ENCODE data around the gene AVL9. TPM values are rescaled to one million over a fixed set of nuclear protein-coding genes. Genes with fewer than 3 reads are reported as not detected.
"Not testable (repeated sequence)": the region's sequence is repeated elsewhere in the genome, so short reads cannot be mapped to it uniquely, and the experiment has no call there.

Gene AVL9
- total and polyA plus RNA-seq, 12 donors = 6.3 to 21.7 (median 15.1) TPM

DNA sequence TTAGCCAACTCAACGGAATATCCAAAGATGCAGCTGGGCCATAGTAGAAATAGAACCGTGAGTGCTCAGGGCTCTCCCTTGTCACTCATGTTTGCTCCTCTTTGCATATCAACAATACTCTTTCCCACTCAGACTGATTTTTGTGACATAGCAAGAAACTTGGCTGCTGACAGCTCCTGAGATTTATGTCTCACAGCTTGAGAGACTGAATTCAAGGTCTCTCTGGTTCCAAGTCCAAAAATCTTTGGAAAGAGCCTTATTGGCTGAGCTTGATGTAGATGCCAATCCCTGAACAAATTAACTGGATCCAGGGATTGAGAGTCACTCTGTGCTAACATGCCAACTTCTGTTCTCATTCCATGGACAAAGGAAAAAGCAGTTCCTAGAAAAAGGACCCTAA, 35.5 kb upstream of the AVL9 start:
- Histone ChIP-seq H3K9me3 (no peaks in the 10 kb centered on the region), H3K4me3 (no peak overlapping the region), H3K4me1 (no peaks in the 10 kb centered on the region), H3K27me3 (peaks cover 0 to 9% (median 0%) of the 10 kb centered on the region in 7 donors), H3K36me3 (no peaks in the 10 kb centered on the region), H3K27ac (no peak overlapping the region)
- no peak for ATAC-seq
- no peak for DNase-seq
- TF ChIP-seq, protein P1, sequence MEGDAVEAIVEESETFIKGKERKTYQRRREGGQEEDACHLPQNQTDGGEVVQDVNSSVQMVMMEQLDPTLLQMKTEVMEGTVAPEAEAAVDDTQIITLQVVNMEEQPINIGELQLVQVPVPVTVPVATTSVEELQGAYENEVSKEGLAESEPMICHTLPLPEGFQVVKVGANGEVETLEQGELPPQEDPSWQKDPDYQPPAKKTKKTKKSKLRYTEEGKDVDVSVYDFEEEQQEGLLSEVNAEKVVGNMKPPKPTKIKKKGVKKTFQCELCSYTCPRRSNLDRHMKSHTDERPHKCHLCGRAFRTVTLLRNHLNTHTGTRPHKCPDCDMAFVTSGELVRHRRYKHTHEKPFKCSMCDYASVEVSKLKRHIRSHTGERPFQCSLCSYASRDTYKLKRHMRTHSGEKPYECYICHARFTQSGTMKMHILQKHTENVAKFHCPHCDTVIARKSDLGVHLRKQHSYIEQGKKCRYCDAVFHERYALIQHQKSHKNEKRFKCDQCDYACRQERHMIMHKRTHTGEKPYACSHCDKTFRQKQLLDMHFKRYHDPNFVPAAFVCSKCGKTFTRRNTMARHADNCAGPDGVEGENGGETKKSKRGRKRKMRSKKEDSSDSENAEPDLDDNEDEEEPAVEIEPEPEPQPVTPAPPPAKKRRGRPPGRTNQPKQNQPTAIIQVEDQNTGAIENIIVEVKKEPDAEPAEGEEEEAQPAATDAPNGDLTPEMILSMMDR (IDR thresholded peaks at IDR 0.05) = no peak
- intact Hi-C loops (cut with DNase I) = no loop called here
- WGBS, 2 donors = 78 to 83% methylated on average over 2 of the region's 2 CpGs

GRCh38 chr7:32461484-32461883, 33.8 kb upstream of the AVL9 start:
- no peaks in the 10 kb centered on the region for H3K36me3 ChIP-seq
- WGBS, 2 donors = 79 to 82% methylated on average over 2 of the region's 2 CpGs
- ATAC-seq (no peak), DNase-seq (no peak)
- TF ChIP-seq, protein P1 (IDR thresholded peaks at IDR 0.05) = no peak
- H3K27me3 ChIP-seq = peaks cover 0 to 4% (median 0%) of the 10 kb centered on the region in 7 donors
- H3K4me1 ChIP-seq = no peaks in the 10 kb centered on the region
- no peaks in the 10 kb centered on the region for H3K9me3 ChIP-seq
- no peak overlapping the region for H3K27ac ChIP-seq
- H3K4me3 ChIP-seq = no peak overlapping the region
- intact Hi-C loops (cut with DNase I) = no loop called here

- Histone ChIP-seq H3K9me3 (no peaks in the 10 kb centered on the region), H3K4me3 (no peak overlapping the region), H3K4me1 (no peaks in the 10 kb centered on the region), H3K27me3 (no peaks in the 10 kb centered on the region), H3K36me3 (no peaks in the 10 kb centered on the region), H3K27ac (no peak overlapping the region)
- ATAC-seq (no peak), DNase-seq (no peak)
- TF ChIP-seq, protein P1 (IDR thresholded peaks at IDR 0.05) = no peak
- intact Hi-C loops (cut with DNase I) = no loop called here
Observed at GRCh38 chr7:32462451-32462850, 32.8 kb upstream of the AVL9 start.

DNA sequence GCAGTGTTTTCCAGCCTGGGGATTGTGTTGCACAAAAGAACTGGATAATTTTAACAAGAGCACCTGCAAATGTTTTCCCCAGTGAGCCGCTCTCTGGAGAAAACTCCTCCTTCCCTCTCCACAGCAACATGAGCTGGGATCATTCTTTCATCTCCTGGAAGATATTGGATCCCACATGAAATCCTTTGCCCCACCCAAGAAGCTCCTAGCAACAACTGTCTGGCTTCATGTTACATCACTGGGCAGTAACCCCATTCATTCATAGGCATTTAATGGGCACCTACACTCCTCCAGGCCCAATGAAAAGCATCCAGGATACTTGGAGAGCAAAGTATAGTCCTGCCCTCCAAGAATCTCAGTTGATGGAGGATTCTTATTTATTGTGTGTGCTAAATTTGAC, 32.3 kb upstream of the AVL9 start:
- Histone ChIP-seq H3K27me3 (no peaks in the 10 kb centered on the region), H3K36me3 (no peaks in the 10 kb centered on the region), H3K4me1 (no peaks in the 10 kb centered on the region), H3K4me3 (no peak overlapping the region), H3K9me3 (no peaks in the 10 kb centered on the region), H3K27ac (no peak overlapping the region)
- WGBS, 2 donors = 82 to 94% methylated on average over 1 of the region's 1 CpG
- DNase-seq = no peak
- intact Hi-C loops (cut with DNase I) = no loop called here
- TF ChIP-seq, protein P1 (IDR thresholded peaks at IDR 0.05) = no peak
- ATAC-seq = no peak

GRCh38 chr7:32464641-32465416, 30.5 kb upstream of the AVL9 start:
- DNase-seq; H3K9me3 ChIP-seq; H3K36me3 ChIP-seq; H3K4me1 ChIP-seq; intact Hi-C loops (cut with DNase I); ATAC-seq; H3K27ac ChIP-seq; H3K4me3 ChIP-seq; H3K27me3 ChIP-seq: not testable (repeated sequence)
- WGBS, 2 donors = 87 to 89% methylated on average over 12 to 16 of the region's 30 CpGs

DNA sequence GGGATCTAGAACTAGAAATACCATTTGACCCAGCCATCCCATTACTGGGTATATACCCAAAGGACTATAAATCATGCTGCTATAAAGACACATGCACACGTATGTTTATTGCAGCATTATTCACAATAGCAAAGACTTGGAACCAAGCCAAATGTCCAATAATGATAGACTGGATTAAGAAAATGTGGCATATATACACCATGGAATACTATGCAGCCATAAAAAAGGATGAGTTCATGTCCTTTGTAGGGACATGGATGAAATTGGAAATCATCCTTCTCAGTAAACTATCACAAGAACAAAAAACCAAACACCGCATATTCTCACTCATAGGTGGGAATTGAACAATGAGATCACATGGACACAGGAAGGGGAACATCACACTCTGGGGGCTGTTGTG, 25.3 kb upstream of the AVL9 start:
- H3K4me1 ChIP-seq, H3K36me3 ChIP-seq, DNase-seq, H3K9me3 ChIP-seq, ATAC-seq, H3K27me3 ChIP-seq, H3K4me3 ChIP-seq, H3K27ac ChIP-seq: not testable (repeated sequence)
- intact Hi-C loops (cut with DNase I) = loop anchor here in 3 of 10 donors (10.0 kb wide), 1 partner anchor 725 kb away; no protein-coding TSS in a partner anchor
- WGBS, 2 donors = no CpG with 5 or more reads among the region's 2 CpGs

Data from heart right ventricle (tissue), 16 donors.